ENCODE measurements around the gene BANF2. TPM values are rescaled to one million over a fixed set of nuclear protein-coding genes. Genes with fewer than 3 reads are reported as not detected.
"Not testable (repeated sequence)": the region's sequence is repeated elsewhere in the genome, so short reads cannot be mapped to it uniquely, and the experiment has no call there.

Gene BANF2
- total RNA-seq, 6 experiments from 2014 or later = not detected

DNA sequence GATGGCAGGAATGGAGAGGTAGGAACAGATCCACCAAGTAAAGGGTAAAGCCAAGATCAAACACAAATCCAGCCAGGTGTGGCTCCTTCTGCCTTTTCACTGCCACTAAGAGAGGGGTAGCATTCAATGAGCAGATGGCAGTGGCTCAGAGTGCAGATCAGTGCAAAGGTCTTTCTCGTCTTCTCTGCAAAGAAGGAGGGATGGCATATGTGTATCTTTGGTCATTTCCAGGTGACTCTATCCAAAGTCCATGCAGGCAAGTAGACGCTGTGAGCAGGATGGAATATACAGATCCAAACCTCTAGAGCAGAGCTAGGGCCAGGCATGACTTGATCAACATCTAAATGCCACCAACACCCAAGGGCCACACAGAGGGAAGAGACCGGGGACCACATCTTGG is 6.9 kb downstream of the BANF2 start:
- no peak overlapping the region for H3K27ac Mint-ChIP-seq
- no peaks in the 10 kb centered on the region for H3K36me3 Mint-ChIP-seq (ENCODE audit: low read depth)
- H3K4me1 Mint-ChIP-seq (ENCODE audit: low read depth) = peaks cover 7% of the 10 kb centered on the region
- peaks cover 11% of the 10 kb centered on the region for H3K27me3 Mint-ChIP-seq (ENCODE audit: insufficient read depth)
- no peak for DNase-seq
- TF ChIP-seq CTCF (IDR thresholded peaks at IDR 0.05) = no peak
- H3K4me3 Mint-ChIP-seq = no peak overlapping the region
- no peaks in the 10 kb centered on the region for H3K9me3 Mint-ChIP-seq

DNA sequence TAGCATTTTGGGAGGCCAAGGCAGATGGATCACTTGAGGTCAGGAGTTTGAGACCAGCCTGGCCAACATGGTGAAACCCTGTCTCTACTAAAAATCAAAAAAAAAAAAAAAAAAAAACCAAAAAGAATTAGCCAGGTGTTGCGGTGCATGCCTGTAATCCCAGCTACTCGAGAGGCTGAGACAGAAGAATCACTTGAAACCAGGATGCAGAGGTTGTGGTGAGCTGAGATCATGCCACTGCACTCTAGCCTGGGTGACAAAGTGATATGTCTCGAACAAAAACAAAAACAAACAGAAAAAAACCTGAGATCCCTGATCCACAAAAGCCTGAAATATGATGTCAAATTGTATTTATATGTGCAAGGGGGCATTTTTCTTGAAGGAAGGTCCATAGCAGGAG is 8.2 kb downstream of the BANF2 start:
- not testable (repeated sequence) for H3K4me1 Mint-ChIP-seq (ENCODE audit: low read depth); H3K9me3 Mint-ChIP-seq; DNase-seq; H3K36me3 Mint-ChIP-seq (ENCODE audit: low read depth); H3K4me3 Mint-ChIP-seq; H3K27ac Mint-ChIP-seq
- peaks cover 13% of the 10 kb centered on the region for H3K27me3 Mint-ChIP-seq (ENCODE audit: insufficient read depth)

DNA sequence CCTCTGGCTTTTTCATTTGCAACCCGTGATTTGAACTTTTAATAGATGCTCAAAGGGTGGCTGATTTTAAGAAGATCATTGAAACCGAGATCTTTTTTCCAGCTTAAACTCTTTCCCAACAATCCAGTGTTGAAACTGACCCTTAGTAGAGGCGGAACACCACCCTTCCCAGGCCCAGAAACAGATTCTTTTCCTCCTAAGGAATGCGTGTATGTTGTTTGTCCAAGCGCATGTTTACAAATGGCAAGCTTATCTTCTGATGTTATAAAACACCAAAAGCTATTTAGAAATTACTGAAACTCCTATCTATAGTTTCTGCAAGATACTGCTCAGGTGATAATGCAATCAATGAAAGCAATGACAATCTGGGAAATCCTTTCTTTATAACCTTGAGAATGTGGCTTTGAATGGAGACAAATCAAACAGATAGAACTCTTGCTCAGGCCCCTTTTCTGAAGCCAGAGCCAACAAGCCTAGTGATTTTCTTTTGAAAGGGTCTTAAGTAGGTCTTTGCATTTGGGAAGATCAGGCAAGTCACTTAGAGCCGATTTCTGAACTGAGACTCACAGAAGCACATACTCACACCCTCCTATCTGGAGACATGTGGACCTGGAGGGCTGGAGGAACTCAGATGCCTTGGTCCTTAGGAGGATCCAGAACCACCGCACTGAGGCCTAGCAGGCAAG is 9.1 kb downstream of the BANF2 start:
- H3K4me1 Mint-ChIP-seq (ENCODE audit: low read depth) = peaks cover 7% of the 10 kb centered on the region
- no peak for TF ChIP-seq CTCF (IDR thresholded peaks at IDR 0.05)
- no peaks in the 10 kb centered on the region for H3K9me3 Mint-ChIP-seq
- H3K4me3 Mint-ChIP-seq = no peak overlapping the region
- no peak for DNase-seq
- no peaks in the 10 kb centered on the region for H3K36me3 Mint-ChIP-seq (ENCODE audit: low read depth)
- H3K27ac Mint-ChIP-seq = no peak overlapping the region
- H3K27me3 Mint-ChIP-seq (ENCODE audit: insufficient read depth) = peaks cover 9% of the 10 kb centered on the region

- Mint-ChIP-seq H3K9me3 (no peaks in the 10 kb centered on the region), H3K4me3 (no peak overlapping the region), H3K27me3 (ENCODE audit: insufficient read depth) (peaks cover 9% of the 10 kb centered on the region), H3K27ac (no peak overlapping the region), H3K36me3 (ENCODE audit: low read depth) (no peaks in the 10 kb centered on the region), H3K4me1 (ENCODE audit: low read depth) (peaks cover 7% of the 10 kb centered on the region)
- no peak for TF ChIP-seq CTCF (IDR thresholded peaks at IDR 0.05)
- DNase-seq = no peak
Measured at GRCh38 chr20:17709361-17710293, 9.9 kb downstream of the BANF2 start.

GRCh38 chr20:17710379-17711266 is 10.9 kb downstream of the BANF2 start:
- TF ChIP-seq CTCF (IDR thresholded peaks at IDR 0.05) = no peak
- Mint-ChIP-seq H3K9me3 (no peaks in the 10 kb centered on the region), H3K4me1 (ENCODE audit: low read depth) (peaks cover 7% of the 10 kb centered on the region), H3K36me3 (ENCODE audit: low read depth) (no peaks in the 10 kb centered on the region), H3K27ac (no peak overlapping the region), H3K4me3 (no peak overlapping the region), H3K27me3 (ENCODE audit: insufficient read depth) (peaks cover 9% of the 10 kb centered on the region)
- DNase-seq = no peak
